Stimulated activated CD8-positive, alpha-beta memory T cell treated with anti-CD3 and anti-CD28 coated beads, Interleukin-12 subunit alpha, Interleukin-12 subunit beta, amount 100 ng/mL, for 24 hours (primary cell): ENCODE results near the gene FBXL7.

Source experiments
- DNase-seq: peaks from one replicate; pipeline ENCODE4 v3.0.0-alpha.2; 2020; ENCODE audit errors: extremely low read depth

Gene FBXL7

DNA sequence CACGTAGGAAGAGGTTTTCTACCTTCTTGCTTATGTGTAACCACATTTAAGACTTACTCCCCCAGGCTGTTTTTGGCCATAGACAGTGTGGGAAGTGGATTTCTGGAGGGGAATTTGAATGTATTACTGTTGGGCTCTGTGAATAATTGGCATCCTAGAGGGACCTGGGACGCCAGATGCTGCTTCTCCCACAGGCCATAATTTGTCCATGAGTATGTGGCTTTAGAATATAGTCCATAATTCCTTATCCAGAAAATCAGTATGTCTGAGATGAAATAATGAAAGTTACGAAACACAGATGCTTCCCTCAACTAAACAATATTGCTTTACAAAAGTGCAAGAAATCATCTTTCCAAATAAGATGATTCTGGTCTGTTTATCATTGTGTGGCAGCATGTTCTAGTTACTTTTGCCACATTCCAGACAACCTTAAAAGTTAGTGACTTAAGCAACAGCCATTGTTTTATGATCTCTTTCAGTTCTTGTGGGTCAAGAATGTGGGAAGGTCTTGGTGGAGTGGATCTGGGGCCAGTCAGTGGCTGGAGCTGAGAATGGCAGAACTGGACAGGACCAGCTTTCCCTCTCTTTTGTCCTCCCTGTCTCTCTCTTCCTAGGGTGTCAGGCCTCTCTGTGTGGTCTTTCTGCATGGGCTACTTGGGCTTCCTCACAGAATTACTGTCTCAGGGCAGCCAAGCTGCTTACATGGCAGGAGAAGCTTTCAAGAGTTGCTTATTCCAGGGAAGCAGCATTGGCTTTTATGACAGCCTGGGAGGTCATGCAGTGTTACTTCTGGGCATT is 79.4 kb downstream of the FBXL7 start:
- no peak for DNase-seq

GRCh38 chr5:15584528-15584927 is 84.5 kb downstream of the FBXL7 start:
- no peak for DNase-seq

GRCh38 chr5:15585128-15585527 is 85.1 kb downstream of the FBXL7 start:
- no peak for DNase-seq

DNA sequence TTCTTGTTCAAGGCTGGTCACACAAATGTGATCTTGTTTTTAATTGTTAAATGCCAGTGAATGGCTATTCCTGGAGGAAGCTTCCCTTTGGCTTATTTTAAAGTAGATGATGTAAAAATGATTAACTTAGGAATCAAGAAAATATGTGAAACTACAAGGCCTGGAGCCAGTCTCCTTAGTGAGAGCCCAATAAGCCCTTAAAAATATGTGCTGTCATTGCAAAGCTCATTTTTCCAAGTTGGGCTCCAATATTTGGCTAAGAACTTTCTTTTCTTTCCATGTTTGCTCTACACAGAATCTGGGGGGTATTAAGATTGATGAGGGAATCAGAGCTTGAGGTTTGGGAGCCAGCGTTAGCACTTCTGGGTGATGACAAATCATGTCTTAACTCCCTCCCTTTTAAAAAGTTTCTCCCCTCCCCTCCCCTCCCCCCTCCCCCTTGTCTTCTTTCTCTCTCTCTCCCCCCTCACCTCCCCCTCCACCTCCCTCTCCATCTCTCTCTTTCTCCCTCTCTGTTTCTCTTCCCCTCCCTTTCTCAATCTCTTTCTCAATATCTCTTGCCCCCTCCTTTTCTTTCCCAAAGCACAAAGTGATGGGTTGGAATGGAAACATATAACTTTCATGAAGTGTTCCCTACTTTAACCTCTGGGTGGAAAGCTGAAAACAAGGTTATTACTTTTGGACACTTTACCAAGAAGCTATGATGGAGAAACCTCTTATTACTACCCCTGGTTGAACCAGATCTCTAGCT is 86.0 kb downstream of the FBXL7 start:
- no peak for DNase-seq

GRCh38 chr5:15587916-15588315 is 87.9 kb downstream of the FBXL7 start:
- no peak for DNase-seq

DNA sequence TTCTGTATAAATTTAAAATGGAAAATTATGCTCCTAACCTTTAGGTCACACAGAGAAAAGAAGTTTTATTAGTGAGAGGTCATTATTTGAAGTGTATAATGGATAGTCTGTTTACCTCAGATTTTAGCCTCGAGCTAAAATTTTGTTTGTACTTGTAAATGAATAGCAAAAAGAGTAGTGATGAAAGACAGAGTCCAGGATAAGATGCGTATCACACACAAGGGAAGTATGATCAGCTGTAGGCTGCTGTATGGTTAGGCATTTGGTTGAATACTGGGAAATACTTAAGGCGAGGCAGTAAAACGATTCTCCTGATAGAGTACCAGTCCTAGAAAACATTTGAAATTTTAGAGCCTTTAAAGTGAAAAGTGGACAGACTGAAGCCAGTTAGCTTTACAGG is 92.7 kb downstream of the FBXL7 start:
- no peak for DNase-seq

DNA sequence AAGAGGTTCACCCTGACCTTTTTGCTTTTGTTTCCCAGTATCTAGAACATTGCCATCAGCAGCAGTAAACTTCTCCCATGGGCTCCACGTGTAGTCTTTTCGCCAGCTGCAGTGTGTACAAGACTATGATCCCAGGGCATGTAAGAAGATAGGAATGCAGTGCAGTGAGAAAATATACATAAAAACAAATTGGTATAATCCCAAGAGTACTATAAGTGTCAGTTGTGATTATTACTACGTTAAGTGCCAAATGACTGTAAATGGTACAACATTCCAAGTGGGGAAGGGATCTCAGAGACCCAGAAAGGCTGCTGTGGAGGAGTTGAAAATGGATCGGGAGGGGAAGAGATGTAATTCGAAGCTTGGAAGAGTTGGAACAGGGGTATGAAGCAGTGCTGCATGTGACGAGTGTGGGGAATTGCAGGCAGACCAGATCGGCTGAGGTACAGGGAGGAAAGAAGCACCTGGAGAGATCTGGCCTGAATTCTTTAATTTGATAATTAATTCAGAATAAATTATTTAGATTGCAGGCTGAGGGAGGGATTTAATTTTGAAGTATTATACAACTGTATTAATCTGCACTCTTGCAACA is 95.1 kb downstream of the FBXL7 start:
- DNase-seq: no peak

DNA sequence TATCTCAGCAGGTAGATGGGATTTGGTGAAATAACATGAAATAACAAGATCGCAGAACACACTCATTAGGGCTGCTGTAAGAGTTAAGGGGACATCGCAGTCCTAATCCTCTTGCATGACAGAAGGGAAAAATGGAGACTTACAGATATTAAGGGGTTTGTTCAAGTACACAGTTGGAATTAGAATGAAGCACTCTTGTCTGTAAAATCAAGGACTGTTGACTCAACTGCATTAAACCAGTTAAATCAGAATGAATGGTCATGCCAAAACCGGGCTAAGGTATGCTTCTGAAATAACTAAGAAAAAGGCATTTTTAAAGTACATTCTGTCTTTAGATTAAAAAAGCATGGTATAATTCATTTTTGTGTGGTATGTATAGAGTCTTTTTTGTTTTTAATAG is 95.9 kb downstream of the FBXL7 start:
- DNase-seq: no peak

DNA sequence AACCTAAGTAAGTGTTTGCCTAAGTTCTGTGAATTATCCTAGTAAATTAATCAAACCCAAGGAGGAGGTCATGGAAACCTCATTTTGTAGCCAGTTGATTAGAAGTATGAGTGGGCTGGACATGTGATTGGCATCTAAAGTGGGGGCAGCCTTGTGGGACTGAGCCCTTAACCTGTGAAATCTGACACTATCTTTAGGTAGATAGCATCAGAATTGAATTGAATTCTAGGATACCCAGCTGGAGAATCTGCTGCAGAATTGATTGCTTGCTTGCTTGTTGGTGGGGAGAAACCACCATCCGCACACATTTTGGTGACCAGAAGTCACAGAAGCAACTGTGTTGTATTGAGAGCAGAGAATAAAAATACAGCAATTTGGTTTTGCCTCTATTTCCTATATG is 97.0 kb downstream of the FBXL7 start:
- no peak for DNase-seq

DNA sequence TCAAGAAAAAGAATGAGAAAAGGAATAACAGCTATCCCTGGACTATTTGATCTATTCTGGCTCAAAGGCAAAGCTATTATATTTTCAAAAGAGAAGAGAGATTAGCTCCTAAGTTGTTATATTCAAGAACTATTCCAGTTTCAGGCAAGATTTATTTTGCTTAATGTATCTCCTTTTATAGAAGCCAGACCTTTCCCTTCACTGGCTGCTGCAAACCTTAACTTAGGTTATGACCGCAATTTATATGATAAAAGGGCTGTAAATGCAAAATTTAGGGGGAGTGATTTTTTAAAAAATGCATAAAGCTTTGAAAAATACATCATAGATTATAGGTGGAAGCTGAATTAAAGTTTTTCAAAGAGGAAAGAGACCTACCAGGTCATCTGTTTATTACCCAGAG is 97.8 kb downstream of the FBXL7 start:
- DNase-seq: no peak

DNA sequence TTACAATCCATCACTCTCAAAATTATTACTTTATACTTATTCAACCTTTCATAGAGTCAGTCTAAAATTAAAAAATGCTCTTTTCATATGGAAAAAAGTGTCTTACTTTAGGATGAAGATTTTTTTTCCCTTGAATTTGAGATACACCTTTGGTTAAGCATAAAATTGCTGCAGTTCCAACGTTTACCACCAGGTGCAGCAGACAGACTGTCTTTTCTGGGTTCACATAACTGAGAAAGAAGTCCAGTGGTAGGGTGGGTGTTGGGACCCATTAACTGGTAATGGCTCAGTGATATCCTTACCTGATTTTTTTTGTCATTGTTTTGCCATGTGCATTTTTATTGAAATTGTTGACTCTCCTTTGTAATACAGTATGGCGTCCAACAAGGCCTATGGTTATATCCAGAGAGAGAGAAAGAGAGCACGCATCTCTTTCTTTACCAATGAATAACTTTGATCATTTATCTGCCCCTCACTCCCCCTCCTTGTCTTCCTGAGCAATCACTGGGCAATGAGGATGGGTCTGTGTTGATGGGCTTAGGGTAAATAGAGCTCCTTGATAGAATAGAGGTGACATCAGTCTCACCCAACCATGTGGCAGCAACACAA is 98.4 kb downstream of the FBXL7 start:
- DNase-seq: no peak

DNA sequence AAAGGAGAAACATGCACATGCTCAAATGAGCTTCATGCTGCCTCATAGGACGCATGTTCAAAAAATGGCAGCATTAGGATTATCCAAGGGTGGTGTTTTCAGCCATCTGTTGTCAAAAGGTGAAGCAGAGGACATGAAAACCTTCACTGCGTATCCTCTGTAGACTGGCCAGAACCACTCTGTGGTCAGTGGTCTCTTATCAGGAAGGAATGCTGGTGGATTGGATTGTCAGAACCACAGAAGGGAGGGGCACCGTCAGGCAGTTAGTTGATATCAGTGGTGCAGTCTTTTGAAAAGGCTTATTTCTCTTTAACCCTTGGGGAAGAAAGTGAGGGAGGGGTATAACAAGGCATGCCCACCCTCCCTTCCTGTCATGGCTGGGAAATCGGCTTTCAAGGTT is 100.1 kb downstream of the FBXL7 start:
- no peak for DNase-seq

GRCh38 chr5:15601274-15601673 is 101.3 kb downstream of the FBXL7 start:
- no peak for DNase-seq

DNA sequence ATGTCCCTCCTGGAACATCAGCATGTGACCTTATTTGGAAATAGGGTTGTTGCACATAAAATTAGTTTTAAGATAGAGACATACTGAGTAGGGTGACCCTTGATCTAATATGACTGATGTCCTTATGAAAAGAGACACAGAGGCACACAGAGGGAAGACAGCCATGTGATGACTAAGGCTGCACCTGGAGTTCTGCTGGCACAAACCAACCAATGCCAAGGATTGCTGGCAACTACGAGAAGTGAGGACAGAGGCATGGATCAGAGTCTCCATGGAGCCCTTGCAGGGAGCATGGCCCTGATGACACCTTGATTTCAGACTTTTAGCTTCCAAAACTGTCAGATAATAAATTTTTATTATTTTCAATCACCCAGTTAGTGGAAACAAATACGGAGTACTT is 101.9 kb downstream of the FBXL7 start:
- DNase-seq: no peak

- DNase-seq: no peak
These were observed 105.0 kb downstream of the FBXL7 start for GRCh38 chr5:15604986-15605385.

GRCh38 chr5:15606197-15606596 is 106.2 kb downstream of the FBXL7 start:
- no peak for DNase-seq

DNA sequence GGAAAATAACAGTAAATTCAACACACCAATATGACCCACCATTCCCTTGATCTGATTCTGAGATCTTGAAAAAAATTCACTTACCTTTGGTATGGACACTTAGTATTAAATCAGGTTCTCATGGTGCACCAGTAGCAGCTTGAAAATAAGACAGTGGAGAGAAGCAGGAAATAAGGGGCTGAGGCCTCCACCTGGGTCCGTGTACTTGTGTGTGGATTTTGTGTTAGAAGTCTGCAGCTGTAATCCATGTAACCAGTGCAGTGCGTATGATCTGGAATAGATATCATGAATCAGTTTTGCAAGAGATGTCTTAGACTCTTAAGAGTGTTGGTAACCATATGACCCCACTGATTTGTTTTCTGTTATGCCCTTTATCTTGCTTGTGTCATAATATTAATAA is 107.1 kb downstream of the FBXL7 start:
- no peak for DNase-seq

GRCh38 chr5:15609076-15609725 is 109.2 kb downstream of the FBXL7 start:
- no peak for DNase-seq

DNA sequence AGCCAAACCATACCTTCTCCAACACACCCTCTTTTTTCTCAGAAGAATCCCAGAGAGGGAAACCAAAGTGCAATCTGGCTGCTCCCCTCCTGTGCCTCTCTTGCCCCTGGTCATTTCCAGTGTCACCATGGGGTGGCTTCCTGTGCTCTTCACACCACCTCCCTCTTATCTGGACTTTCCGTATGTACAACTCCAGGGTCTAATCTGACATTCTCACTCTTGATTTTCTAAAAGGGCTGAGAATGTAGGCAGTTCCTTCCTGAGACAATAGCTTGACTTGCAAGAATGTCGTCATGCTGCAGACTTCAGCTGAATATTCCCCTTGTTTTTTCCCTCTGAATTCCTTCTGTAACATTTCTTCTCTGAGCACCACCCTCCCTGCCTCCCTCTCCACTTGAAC is 110.2 kb downstream of the FBXL7 start:
- DNase-seq: no peak

- no peak for DNase-seq
These were observed 111.0 kb downstream of the FBXL7 start for GRCh38 chr5:15611008-15611407.

DNA sequence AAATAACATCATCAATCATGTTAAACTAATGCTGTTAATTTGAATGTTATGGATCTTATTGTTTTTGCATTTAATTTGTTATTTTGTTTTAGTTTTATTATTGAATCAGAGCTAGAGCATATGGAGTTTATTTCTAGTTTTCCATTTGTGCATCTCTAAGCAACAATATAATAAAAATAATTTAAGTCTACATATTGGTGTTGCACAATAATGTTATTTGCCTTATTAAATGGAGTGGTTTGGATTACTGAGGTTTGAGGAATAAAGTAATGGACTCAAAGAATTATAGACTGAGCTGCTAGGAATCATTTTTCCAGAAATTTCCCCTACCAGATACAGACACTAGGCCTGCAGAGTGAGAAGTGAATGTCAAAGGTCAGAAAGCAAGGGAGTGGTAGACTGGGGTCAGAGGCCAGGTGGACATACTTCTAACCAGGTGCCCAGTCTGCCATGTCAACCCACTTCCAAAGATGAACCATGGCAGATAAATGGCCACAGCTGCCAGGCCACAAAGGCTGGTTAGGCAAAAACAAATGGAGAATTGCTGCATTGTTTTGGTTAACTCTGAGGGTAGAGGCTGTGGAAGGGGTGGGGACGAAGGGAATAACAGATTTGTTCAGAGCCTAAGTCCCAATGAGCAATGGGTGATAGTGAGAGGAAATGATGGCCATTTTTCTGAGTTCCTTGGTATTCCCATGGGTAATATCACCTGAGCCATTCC is 113.1 kb downstream of the FBXL7 start:
- DNase-seq: no peak
